NAMALWA (cell line): ENCODE measurements around the gene TPPP3.

Source experiments
- DNase-seq: peaks from one replicate; pipeline ENCODE4 v3.0.0-alpha.2; 2015; ENCODE audit warnings: low spot score

TPPP3 gene

GRCh38 chr16:67341250-67341649 lies 52.0 kb downstream of the TPPP3 start:
- no peak for DNase-seq
